Ovary (tissue), 3 donors: Measurements from ENCODE around the gene SAMMSON.

ENCODE experiments used
- EP300 ChIP-seq: sonication (generic); formaldehyde crosslinking; IDR thresholded peaks from one replicate; pipeline ENCODE4 v1.6.1; 2017; ENCODE audit warnings: antibody characterized with exemption
- POLR2A ChIP-seq: fragments of 450-650 bp; IDR thresholded peaks from one replicate; pipeline ENCODE4 v1.6.1; 2017; ENCODE audit warnings: antibody characterized with exemption, mild to moderate bottlenecking, moderate library complexity
- TF ChIP-seq, protein P1 (sequence below), 3 donors: fragments of 450-650 bp in 2 of 3; fragments of 200-600 bp in 1 of 3; IDR thresholded peaks; one replicate each; pipeline versions ENCODE4 v1.5.1 to v1.8.0; 2016 to 2022; ENCODE audit warnings: antibody characterized with exemption in 3 of 3, mild to moderate bottlenecking in 1 of 3
- donor health status: DM: no; HTN: no; CAD: no.

DNA sequence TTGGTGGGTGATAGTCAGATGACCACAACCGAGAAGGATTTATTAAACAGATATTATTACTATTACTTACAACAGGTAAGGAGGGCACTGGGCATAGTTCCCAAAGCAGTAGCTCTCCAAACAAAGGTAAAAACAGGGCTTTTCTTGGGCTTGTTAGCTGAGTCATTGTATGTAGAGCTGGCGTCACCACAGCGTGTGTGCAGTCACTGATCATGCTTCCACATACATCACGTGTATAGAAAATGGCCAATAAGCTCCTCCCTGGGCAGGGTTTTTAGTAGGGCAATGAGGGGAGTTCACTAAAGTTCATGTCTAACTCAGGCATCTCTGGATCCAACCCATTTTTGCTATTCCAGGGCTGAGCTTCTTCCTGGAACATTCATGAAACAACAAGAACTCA is 5.8 kb upstream of the SAMMSON start:
- TF ChIP-seq, protein P1, sequence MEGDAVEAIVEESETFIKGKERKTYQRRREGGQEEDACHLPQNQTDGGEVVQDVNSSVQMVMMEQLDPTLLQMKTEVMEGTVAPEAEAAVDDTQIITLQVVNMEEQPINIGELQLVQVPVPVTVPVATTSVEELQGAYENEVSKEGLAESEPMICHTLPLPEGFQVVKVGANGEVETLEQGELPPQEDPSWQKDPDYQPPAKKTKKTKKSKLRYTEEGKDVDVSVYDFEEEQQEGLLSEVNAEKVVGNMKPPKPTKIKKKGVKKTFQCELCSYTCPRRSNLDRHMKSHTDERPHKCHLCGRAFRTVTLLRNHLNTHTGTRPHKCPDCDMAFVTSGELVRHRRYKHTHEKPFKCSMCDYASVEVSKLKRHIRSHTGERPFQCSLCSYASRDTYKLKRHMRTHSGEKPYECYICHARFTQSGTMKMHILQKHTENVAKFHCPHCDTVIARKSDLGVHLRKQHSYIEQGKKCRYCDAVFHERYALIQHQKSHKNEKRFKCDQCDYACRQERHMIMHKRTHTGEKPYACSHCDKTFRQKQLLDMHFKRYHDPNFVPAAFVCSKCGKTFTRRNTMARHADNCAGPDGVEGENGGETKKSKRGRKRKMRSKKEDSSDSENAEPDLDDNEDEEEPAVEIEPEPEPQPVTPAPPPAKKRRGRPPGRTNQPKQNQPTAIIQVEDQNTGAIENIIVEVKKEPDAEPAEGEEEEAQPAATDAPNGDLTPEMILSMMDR (IDR thresholded peaks at IDR 0.05) = no peak
- no peak for TF ChIP-seq POLR2A
- no peak for TF ChIP-seq EP300
